GM13976 (cell line): Measurements from ENCODE around the gene CRACDL.

Experiments used
- DNase-seq: peaks from one replicate; pipeline ENCODE4 v3.0.0; 2012; ENCODE audit warnings: low spot score
- in situ Hi-C: fragments of 300-500 bp; cut with MboI; formaldehyde crosslinking; loops from one replicate; pipeline ENCODE4 v1.12.0; 2022; ENCODE audit warnings: low sequenced_read_pairs, mixed read lengths, inconsistent platforms; ENCODE audit not compliant: unreplicated experiment
- TF ChIP-seq, protein P1 (sequence below): IDR thresholded peaks from 2 replicates; pipeline ENCODE4 v1.5.1; 2012; ENCODE audit warnings: borderline replicate concordance, mild to moderate bottlenecking; ENCODE audit not compliant: insufficient read depth; ENCODE audit errors: extremely low read depth, missing control alignments, control extremely low read depth

Gene CRACDL

DNA sequence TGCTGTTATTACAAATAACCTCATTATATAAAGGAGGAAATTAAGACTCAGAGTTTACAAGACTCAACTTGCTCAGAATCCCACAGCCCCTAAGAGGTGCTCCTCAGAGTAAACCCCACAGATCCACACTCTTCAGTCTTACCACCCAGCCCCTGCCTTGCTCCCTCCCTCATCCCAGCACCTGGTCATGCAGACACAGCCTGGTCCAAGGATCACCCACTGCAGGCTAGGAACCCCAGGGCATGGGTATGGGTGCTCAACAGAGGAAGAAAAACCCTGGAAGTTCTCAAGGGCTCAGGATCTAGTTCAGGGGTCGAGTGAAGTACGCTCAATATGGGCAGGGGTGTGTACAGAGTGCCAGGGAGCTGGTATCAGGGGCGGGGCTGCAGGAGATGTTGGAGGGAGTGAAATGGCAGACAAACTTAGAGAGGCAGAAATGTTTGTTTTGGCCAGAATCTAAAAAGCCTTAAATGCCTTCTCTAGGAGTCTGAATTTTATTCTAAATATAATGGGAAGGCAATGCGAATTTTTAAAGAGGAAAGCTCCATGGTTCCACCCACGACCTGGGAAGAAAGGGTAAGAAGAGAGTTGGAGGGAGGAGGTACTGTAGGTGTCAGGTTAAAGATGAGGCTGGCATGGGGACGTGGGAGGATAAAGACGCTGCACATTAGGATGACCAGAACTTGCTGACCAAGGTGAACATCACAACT lies 126.0 kb downstream of the CRACDL start:
- TF ChIP-seq, protein P1, sequence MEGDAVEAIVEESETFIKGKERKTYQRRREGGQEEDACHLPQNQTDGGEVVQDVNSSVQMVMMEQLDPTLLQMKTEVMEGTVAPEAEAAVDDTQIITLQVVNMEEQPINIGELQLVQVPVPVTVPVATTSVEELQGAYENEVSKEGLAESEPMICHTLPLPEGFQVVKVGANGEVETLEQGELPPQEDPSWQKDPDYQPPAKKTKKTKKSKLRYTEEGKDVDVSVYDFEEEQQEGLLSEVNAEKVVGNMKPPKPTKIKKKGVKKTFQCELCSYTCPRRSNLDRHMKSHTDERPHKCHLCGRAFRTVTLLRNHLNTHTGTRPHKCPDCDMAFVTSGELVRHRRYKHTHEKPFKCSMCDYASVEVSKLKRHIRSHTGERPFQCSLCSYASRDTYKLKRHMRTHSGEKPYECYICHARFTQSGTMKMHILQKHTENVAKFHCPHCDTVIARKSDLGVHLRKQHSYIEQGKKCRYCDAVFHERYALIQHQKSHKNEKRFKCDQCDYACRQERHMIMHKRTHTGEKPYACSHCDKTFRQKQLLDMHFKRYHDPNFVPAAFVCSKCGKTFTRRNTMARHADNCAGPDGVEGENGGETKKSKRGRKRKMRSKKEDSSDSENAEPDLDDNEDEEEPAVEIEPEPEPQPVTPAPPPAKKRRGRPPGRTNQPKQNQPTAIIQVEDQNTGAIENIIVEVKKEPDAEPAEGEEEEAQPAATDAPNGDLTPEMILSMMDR = no peak
- in situ Hi-C loops = no loop called here
- no peak for DNase-seq

DNA sequence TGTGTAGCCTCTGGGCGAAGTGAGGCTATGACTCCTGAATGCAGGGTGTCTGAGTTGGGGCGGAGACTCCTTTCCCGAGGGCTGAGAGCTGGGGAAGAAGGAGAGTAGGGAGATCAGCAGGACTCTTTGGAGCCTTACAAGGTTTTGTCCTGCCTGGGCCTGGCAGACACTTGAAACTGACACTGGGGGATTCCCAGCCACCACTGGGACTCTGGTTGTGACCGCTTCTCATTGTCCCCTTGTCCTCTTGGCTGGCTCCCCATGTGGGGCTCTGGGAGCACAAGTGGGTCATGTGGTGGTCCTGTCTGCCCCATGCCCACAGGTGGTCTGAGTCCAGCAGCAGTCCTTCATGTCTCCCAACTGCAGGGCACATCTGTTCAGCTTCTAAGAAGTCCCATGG lies 126.9 kb downstream of the CRACDL start:
- in situ Hi-C loops = no loop called here
- no peak for DNase-seq
- TF ChIP-seq, protein P1 = no peak

DNA sequence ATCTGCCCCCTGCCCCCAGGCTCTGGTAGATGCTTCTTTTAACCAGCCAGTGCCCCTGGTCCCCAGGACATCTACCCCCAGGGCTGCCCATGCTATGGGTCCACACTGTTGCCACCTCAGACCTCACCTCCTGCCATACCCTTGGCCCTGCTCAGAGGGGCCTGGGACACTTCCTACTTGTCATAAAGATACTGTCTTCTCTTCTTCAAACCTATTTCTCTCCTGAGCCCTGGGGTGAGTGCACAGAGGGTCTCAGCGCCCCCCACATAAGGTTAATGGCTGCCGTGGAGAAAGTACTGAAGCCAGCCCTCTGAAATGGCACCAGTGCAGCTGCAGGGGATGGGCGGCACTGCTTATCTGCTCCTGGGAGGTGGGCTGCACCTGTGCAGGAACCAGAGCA lies 127.5 kb downstream of the CRACDL start:
- in situ Hi-C loops = no loop called here
- DNase-seq = no peak
- TF ChIP-seq, protein P1 = no peak

DNA sequence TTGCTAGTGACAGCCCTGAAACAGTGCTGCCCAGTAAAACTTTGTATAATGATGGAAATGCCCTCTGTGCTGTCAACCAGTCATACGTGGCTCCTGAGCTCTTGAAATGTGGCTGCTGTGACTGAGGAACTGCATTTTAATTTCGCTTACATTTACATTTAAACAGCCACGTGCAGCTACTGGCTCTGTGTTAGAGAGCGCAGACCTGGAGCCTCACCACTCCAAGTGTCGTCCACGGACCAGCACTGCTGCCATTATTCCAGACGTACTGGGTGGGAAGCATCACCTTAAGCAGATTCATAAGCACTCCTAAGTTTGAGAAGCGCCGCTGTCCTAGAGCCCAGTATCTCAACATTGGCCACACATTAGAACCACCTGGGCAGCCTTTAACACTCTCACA lies 128.1 kb downstream of the CRACDL start:
- in situ Hi-C loops = no loop called here
- TF ChIP-seq, protein P1 = no peak
- no peak for DNase-seq

DNA sequence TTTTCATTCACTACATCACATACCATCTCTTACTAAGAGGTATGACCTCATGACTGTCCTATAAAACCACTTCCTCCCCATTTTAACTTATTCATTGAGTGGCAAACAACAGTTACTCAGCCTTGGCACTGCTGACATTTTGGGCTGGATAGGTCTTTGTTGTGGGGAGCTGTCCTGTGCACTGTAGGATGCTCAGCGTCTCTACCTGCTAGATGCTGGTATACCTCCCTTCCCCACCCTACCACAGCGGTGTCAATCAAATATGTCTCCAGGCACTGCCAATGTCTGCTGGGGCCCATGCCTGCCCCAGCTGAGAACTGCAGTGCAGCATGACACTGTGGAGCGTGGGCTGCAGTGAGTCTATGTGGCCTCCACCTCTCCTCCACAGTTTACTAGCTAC lies 128.8 kb downstream of the CRACDL start:
- no peak for DNase-seq
- in situ Hi-C loops = no loop called here
- TF ChIP-seq, protein P1 = no peak

DNA sequence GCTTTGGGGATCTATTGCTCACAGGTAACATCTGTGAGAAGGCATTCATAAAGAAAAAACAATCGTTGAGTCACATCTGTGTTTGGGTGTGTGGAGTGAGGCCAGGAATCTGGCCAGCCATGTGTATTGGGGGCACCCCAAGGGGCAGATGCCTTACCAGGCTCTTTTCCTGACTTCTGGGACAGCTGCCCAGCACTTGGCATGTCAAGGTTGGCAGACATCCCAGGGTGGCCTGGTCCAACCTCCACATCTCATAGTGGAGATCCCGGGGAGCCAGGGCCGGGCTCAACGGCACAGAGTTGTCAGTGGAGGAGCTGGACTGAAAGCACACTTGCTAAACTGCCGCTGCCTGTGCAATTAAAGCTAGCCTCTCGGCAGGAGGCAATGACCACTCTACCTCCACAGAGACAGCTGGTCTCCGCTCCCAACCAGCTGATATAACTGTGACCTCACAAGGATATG lies 129.8 kb downstream of the CRACDL start:
- TF ChIP-seq, protein P1 = no peak
- DNase-seq = no peak
- in situ Hi-C loops = no loop called here
